ENCODE results near the gene LUZP1. TPM values are rescaled to one million over a fixed set of nuclear protein-coding genes. Genes with fewer than 3 reads are reported as not detected.

LUZP1 gene
- total RNA-seq, 1 experiment from 2014 or later, result 43.4 TPM

- Mint-ChIP-seq H3K27me3 (ENCODE audit: low read depth) (no peaks in the 10 kb centered on the region), H3K4me1 (peaks cover 44% of the 10 kb centered on the region), H3K36me3 (no peaks in the 10 kb centered on the region), H3K4me3 (peak overlapping the region; percentile 98), H3K9me3 (no peaks in the 10 kb centered on the region), H3K27ac (peak overlapping the region; percentile 99)
- CTCF ChIA-PET, result interaction anchor here (1.2 to 4.3 kb wide), 5 partner anchors 16 to 176 kb away, joined by 3 to 29 read pairs (median 6); partner anchors contain the start of gene HNRNPR
- DNase-seq (ENCODE audit: low spot score), result no peak
- no peak for ATAC-seq
- TF ChIP-seq HMGXB4 (CRISPR knock-in tag; IDR thresholded peaks at IDR 0.05) (no peak), ATF1 (CRISPR knock-in tag; IDR thresholded peaks at IDR 0.05) (no peak)
- TF ChIP-seq, protein P1, sequence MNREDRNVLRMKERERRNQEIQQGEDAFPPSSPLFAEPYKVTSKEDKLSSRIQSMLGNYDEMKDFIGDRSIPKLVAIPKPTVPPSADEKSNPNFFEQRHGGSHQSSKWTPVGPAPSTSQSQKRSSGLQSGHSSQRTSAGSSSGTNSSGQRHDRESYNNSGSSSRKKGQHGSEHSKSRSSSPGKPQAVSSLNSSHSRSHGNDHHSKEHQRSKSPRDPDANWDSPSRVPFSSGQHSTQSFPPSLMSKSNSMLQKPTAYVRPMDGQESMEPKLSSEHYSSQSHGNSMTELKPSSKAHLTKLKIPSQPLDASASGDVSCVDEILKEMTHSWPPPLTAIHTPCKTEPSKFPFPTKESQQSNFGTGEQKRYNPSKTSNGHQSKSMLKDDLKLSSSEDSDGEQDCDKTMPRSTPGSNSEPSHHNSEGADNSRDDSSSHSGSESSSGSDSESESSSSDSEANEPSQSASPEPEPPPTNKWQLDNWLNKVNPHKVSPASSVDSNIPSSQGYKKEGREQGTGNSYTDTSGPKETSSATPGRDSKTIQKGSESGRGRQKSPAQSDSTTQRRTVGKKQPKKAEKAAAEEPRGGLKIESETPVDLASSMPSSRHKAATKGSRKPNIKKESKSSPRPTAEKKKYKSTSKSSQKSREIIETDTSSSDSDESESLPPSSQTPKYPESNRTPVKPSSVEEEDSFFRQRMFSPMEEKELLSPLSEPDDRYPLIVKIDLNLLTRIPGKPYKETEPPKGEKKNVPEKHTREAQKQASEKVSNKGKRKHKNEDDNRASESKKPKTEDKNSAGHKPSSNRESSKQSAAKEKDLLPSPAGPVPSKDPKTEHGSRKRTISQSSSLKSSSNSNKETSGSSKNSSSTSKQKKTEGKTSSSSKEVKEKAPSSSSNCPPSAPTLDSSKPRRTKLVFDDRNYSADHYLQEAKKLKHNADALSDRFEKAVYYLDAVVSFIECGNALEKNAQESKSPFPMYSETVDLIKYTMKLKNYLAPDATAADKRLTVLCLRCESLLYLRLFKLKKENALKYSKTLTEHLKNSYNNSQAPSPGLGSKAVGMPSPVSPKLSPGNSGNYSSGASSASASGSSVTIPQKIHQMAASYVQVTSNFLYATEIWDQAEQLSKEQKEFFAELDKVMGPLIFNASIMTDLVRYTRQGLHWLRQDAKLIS (CRISPR knock-in tag; IDR thresholded peaks at IDR 0.05; ENCODE audit: borderline replicate concordance), result no peak
- TF ChIP-seq, protein P2, sequence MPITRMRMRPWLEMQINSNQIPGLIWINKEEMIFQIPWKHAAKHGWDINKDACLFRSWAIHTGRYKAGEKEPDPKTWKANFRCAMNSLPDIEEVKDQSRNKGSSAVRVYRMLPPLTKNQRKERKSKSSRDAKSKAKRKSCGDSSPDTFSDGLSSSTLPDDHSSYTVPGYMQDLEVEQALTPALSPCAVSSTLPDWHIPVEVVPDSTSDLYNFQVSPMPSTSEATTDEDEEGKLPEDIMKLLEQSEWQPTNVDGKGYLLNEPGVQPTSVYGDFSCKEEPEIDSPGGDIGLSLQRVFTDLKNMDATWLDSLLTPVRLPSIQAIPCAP (CRISPR knock-in tag; IDR thresholded peaks at IDR 0.05), result no peak
- POLR2A ChIA-PET, result interaction anchor here (1.0 to 1.6 kb wide), 5 partner anchors 14 to 149 kb away, joined by 3 to 5 read pairs (median 4); partner anchors contain the start of gene KDM1A
These were observed 594 bp downstream of the LUZP1 start for GRCh38 chr1:23168079-23168444.

DNA sequence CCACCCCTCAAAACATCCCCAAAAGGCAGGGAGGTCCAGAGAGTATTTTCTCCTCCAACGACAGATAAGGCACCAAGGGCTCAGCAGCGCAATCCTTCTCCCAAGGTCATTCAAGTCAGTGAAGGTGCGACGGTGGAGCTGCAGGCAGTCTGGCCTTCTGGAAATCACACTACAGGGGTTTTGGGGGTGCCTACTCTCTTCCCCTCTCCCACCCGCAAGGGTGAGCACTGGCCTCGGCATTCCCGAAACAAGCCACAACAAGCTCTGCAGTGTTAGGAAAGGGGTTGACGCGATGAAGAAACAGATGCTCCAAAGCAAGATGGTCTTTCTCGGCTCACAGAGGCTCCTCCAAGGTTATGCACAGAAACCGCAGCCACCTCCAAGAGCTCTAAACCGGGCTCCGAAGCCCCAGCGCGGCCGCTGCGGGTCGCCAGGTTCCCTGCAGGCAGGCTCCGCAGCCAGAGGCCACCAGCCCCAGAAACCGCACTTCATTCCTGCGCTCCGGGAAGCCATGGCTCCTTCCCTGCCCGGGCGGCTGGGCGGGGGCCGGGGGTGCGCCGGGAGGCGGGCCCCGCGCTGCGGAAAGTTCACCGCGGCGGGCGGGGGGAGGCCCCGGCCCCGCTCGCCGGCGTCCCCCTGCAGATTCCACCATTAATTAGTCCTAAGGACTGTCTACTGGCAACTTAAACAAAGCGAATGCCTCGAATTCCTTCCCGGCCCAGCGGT is 1.1 kb downstream of the LUZP1 start:
- Mint-ChIP-seq H3K27me3 (ENCODE audit: low read depth) (no peaks in the 10 kb centered on the region), H3K9me3 (no peaks in the 10 kb centered on the region), H3K27ac (peak overlapping the region; percentile 78), H3K4me1 (peaks cover 44% of the 10 kb centered on the region), H3K36me3 (no peaks in the 10 kb centered on the region), H3K4me3 (peak overlapping the region; percentile 89)
- DNase-seq (ENCODE audit: low spot score) (peak; percentile 72), ATAC-seq (peak; percentile 40)
- ChIA-PET POLR2A (interaction anchor here (0.6 to 1.6 kb wide), 5 partner anchors 13 to 149 kb away, joined by 3 to 5 read pairs (median 4); partner anchors contain the start of gene KDM1A), CTCF (interaction anchor here (1.3 to 4.3 kb wide), 4 partner anchors 17 to 177 kb away, joined by 3 to 29 read pairs (median 5); partner anchors contain the start of gene HNRNPR)
- TF ChIP-seq FOXK1 (CRISPR knock-in tag; IDR thresholded peaks at IDR 0.05) (peak; percentile 24; the same call in 1 of the 2 replicates), ZNF423 (CRISPR knock-in tag; IDR thresholded peaks at IDR 0.05) (peak; percentile 95)
- TF ChIP-seq, protein P3, sequence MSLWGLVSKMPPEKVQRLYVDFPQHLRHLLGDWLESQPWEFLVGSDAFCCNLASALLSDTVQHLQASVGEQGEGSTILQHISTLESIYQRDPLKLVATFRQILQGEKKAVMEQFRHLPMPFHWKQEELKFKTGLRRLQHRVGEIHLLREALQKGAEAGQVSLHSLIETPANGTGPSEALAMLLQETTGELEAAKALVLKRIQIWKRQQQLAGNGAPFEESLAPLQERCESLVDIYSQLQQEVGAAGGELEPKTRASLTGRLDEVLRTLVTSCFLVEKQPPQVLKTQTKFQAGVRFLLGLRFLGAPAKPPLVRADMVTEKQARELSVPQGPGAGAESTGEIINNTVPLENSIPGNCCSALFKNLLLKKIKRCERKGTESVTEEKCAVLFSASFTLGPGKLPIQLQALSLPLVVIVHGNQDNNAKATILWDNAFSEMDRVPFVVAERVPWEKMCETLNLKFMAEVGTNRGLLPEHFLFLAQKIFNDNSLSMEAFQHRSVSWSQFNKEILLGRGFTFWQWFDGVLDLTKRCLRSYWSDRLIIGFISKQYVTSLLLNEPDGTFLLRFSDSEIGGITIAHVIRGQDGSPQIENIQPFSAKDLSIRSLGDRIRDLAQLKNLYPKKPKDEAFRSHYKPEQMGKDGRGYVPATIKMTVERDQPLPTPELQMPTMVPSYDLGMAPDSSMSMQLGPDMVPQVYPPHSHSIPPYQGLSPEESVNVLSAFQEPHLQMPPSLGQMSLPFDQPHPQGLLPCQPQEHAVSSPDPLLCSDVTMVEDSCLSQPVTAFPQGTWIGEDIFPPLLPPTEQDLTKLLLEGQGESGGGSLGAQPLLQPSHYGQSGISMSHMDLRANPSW (CRISPR knock-in tag; conservative IDR thresholded peaks at IDR 0.05; ENCODE audit: low read depth), result no peak
- TF ChIP-seq, protein P2 (CRISPR knock-in tag; IDR thresholded peaks at IDR 0.05), result no peak

GRCh38 chr1:23166854-23167253 is 1.8 kb downstream of the LUZP1 start:
- ChIA-PET CTCF (interaction anchor here (1.3 to 4.3 kb wide), 4 partner anchors 18 to 177 kb away, joined by 3 to 29 read pairs (median 5); partner anchors contain the start of gene HNRNPR), POLR2A (interaction anchor here (1.0 to 1.6 kb wide), 3 partner anchors 12 to 148 kb away, joined by 3 to 4 read pairs (median 3); partner anchors contain the start of gene KDM1A)
- Mint-ChIP-seq H3K27ac (peak overlapping the region; percentile 78), H3K9me3 (no peaks in the 10 kb centered on the region), H3K36me3 (no peaks in the 10 kb centered on the region), H3K27me3 (ENCODE audit: low read depth) (no peaks in the 10 kb centered on the region), H3K4me1 (peaks cover 46% of the 10 kb centered on the region), H3K4me3 (peak overlapping the region; percentile 89)
- ATAC-seq (no peak), DNase-seq (ENCODE audit: low spot score) (no peak)
- TF ChIP-seq ZNF396 (CRISPR knock-in tag; IDR thresholded peaks at IDR 0.05; ENCODE audit: borderline replicate concordance), result no peak
- TF ChIP-seq, protein P4, sequence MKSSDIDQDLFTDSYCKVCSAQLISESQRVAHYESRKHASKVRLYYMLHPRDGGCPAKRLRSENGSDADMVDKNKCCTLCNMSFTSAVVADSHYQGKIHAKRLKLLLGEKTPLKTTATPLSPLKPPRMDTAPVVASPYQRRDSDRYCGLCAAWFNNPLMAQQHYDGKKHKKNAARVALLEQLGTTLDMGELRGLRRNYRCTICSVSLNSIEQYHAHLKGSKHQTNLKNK (CRISPR knock-in tag; IDR thresholded peaks at IDR 0.05), result no peak
- no peak for TF ChIP-seq PRDM15 (CRISPR knock-in tag; IDR thresholded peaks at IDR 0.05)
- TF ChIP-seq HMGXB4 (CRISPR knock-in tag; IDR thresholded peaks at IDR 0.05), result no peak
- no peak for TF ChIP-seq SMAD3 (CRISPR knock-in tag; IDR thresholded peaks at IDR 0.05; ENCODE audit: borderline replicate concordance)
